NCI-H2107 treated with DMSO at 0.1 percent for 48 hours (cell line): ENCODE data around the gene CRHBP.

ENCODE experiments used
- DNase-seq: peaks from one replicate; lab custom pipeline; 2025; ENCODE audit not compliant: unreplicated experiment; lab: John Stamatoyannopoulos, UW

CRHBP gene

DNA sequence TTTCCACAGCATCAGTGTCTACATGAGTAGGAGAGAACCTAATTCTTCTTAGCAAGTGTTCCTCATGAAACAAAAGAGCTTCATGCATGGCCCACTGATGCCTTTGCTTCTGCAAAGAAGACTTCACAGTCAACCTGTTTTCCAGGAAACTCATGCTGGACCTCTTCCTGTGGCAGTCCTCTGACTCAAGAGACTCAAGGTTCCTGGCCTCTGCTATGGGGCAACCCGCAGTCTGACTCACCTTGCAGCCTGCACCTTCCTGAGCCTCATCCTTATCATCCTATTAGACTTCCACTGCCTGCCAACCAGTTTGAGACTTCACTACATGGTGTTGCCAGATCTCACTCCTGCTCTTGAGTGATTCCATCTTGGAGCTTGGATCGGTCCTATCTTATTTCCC, 59.8 kb downstream of the CRHBP start:
- no peak for DNase-seq

DNA sequence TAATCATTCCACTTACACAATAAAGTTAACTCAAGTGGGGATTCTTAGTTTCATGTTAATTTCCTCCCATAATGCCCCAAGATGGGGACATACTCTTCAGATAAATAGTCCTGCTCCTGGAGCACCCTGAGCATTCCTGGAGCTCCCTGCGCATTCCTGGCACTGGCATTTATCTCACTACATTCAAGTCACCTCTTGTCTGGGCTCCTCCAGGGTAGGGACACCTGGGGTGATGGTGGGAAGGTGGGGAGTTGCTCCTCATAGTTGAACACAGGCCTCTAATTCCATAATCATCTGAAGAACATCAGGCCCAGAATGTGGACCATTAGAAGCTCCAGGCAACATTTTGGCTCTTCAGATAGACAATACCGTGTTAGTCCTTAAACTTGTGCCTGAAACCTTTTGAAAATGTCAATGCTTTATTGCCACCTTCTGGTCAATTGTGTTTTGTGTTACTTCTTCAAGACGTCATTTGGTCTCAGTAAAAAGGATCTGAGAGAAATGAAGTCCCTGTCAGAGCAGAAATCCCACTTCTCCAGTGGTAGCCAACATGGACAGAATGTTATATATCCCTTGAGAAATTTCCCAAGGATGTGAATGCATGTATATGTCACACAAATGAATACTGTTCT, 63.2 kb downstream of the CRHBP start:
- peak; percentile 2 for DNase-seq

DNA sequence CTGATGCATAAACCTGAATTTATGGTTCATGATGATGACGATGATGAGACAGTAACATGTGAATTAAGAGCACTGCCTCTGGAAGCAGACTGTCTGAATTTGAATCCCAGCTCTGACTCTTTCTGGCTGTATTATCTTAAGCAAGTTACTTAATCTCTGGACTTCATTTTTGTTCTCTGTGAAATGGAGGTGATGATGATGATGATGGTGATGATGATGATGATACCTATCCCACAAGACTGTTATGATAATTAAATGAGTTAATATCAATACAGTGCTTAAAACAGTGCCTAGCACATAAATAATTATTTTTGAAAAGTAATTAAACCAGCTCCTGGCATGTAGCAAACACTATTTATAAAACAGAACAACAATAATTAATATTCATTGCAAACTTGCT, 64.1 kb downstream of the CRHBP start:
- no peak for DNase-seq

GRCh38 chr5:77017668-77018067, 64.8 kb downstream of the CRHBP start:
- DNase-seq = no peak
